ENCODE measurements around the gene ANGPTL7.
"Not testable (repeated sequence)": the region's sequence is repeated elsewhere in the genome, so short reads cannot be mapped to it uniquely, and the experiment has no call there.

The ANGPTL7 gene, protein sequence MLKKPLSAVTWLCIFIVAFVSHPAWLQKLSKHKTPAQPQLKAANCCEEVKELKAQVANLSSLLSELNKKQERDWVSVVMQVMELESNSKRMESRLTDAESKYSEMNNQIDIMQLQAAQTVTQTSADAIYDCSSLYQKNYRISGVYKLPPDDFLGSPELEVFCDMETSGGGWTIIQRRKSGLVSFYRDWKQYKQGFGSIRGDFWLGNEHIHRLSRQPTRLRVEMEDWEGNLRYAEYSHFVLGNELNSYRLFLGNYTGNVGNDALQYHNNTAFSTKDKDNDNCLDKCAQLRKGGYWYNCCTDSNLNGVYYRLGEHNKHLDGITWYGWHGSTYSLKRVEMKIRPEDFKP

GRCh38 chr1:11188858-11189451 is at the start of gene ANGPTL7:
Gene ANGPTL7 (plus strand): TSS chr1:11189355. CDS start chr1:11189580, 225 bp downstream.
- no peak for DNase-seq (ENCODE audit: low spot score)

GRCh38 chr1:11142618-11143391 is 46.4 kb upstream of the ANGPTL7 start:
- DNase-seq (ENCODE audit: low spot score) = no peak

GRCh38 chr1:11143401-11143800 is 45.8 kb upstream of the ANGPTL7 start:
- no peak for DNase-seq (ENCODE audit: low spot score)

- no peak for DNase-seq (ENCODE audit: low spot score)
Measured at GRCh38 chr1:11143907-11144306, 45.2 kb upstream of the ANGPTL7 start.

- DNase-seq (ENCODE audit: low spot score) = no peak
Measured at GRCh38 chr1:11144570-11145256, 44.4 kb upstream of the ANGPTL7 start.

- DNase-seq (ENCODE audit: low spot score) = no peak
Measured at GRCh38 chr1:11145741-11146140, 43.4 kb upstream of the ANGPTL7 start.

DNA sequence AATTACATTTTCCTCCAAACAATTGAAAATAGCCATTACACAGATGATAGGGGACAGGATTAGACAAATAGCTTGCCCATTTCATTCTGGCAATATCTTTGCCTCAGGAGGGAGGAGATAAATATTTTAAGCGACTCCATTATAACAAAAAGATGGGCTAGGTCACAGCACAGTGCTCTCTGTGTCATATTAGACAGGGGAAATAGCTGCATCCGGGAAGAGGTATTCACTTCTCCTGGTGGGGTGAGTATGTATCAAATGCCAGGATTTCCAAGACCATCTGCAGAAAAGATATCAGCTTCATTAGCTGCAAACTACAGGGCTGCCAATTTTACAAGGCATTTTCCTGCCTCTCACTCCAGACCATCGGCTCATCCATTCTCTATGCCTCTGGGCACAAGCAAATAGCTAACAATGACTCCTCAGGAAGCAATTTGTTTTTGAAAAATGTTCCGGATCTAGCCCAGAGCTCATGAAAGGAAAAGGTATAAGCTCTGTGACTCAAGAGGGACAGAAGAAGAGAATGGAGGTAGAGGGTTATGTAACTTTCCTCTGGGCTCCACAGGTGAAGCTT is 41.9 kb upstream of the ANGPTL7 start:
- DNase-seq (ENCODE audit: low spot score) = no peak

DNA sequence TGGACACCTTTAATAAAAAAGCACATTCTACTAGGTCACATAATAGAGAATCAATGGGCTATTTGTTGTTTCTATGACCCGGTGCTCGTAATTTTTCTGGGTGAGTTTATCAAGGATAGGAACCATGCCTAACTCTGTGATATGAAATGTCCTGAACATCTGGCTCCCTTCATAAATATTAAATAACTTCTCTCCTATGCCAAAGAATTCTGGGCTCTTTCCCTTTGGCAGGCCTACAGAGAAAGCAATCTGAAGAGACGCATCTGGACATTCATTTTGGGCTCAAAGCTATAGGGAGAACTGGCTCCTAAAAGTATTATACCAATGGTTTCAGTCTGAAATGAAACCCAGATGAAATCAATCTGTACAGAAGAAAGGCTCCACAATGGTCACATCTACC is 38.8 kb upstream of the ANGPTL7 start:
- no peak for DNase-seq (ENCODE audit: low spot score)

GRCh38 chr1:11151114-11151513 is 38.0 kb upstream of the ANGPTL7 start:
- no peak for DNase-seq (ENCODE audit: low spot score)

DNA sequence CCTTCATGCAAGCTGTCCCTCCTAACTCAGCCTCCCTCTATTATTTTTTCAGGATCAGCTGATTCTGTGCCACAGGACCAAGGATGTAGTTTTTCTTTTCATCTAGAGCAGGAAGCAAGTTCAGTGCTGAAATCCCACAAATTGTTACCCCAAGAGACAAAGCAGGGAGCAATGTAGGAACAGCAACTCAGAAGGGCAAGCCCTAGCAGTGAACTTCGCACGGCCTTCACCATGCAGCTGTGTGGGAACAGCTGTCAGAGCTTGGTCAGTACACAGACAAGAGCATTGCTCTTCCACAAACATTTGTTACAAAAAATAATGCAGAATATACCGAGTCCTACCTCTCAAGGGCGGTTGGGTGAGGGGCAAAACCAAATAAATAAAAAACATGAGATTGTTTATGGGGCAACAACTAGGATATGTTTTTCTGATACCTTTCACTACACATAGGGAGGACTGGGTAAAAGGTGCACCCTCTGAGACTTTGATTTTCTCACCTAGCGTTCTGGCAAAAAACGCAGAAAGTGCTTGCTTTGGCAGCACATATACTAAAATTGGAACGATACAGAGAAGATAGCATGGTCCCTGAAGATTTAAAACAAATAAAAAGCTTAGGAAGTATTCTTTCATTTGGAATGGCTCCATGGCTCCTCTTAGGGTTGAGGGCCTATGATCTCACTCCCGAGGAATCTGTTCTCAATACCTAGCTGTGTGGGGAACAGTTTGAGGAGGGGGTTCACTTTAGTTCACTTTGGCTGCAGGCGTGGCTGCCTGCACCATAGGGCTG is 37.1 kb upstream of the ANGPTL7 start:
- DNase-seq (ENCODE audit: low spot score) = no peak

DNA sequence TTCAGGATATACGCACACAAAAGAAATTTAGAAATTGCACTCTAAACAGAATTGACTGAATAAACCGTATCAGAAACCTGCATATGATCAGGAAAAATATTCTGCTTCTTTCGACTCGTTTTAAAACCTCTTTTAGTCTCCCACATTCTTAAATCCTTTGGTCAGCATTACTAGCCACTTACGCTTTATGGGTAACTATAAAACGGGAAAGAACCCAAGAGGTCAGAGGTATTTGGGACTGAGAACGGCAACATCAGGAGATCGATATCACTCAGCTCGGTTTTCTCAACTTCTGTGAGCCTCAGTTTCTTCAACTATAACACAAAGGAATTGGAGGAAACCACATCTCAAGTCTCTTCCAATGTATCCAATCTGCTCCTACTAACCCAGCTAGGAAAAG is 36.4 kb upstream of the ANGPTL7 start:
- no peak for DNase-seq (ENCODE audit: low spot score)

GRCh38 chr1:11153184-11153583 is 36.0 kb upstream of the ANGPTL7 start:
- no peak for DNase-seq (ENCODE audit: low spot score)

- no peak for DNase-seq (ENCODE audit: low spot score)
Measured at GRCh38 chr1:11156441-11156840, 32.7 kb upstream of the ANGPTL7 start.

- no peak for DNase-seq (ENCODE audit: low spot score)
Measured at GRCh38 chr1:11156963-11157362, 32.2 kb upstream of the ANGPTL7 start.

GRCh38 chr1:11157394-11157793 is 31.8 kb upstream of the ANGPTL7 start:
- DNase-seq (ENCODE audit: low spot score) = no peak

DNA sequence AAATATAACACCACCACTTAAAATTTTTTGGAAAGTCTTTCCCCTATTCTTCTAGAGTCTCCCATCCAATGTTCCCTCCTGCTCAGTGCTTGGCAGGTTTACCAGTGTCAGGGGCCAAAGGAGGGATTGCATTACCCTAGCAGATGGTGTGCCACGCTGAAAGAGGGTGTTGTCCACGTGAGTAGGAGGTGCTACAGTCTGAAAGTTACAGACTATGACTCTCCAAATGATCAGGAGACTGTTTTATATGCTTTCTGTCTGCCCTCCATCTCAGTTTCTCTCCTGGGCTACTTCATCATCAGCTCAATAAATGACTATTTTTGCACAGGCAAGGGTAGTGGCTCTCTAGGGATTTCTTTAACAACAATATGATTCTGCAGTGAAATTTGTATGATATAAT is 31.3 kb upstream of the ANGPTL7 start:
- no peak for DNase-seq (ENCODE audit: low spot score)

DNA sequence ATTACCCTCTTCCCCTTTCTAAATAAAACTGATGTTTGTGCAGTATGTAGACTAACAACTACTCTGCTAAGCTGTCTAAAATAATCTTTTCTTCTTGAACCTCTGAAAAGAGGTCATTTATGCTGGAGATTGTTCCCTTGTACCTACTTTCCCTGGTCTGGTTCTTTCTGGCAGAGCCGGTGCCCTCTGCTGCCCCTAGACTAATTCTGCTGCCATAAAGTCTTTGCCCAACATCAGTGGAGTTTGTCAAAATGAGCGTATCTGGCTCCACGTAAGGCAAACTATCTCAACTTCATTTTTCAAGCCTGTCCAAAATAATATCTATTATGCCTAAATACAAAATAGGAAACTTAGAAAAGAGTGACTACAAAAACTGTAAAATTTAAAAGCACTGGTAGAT is 30.9 kb upstream of the ANGPTL7 start:
- DNase-seq (ENCODE audit: low spot score) = no peak

DNA sequence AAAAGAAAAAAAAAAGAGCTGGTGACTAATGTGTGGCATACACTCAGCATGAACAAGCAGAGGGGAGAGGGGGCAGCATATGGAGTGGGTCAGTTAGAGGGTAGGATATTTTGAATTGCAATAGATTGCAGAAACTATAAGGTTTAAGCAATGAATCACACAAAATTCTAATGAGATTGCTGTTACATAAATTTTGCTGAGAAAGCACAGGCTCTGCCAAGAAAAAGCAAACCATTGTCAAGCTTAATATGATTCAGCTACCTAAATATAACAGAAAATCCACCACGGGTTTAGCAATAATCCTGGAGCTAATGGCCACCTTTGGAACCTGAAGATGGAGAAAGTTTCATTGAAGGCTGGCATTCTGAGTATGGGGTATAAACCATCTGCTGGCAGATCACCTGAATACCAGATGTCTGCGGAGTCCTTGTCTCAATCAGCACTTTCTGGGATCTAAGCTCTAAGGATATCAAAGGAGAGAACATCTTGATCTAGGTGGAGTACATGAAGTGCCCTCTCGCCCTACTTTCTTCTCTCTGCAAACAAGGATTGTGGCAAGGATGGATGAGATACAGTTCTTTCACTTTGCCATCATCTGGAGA is 30.3 kb upstream of the ANGPTL7 start:
- no peak for DNase-seq (ENCODE audit: low spot score)

DNA sequence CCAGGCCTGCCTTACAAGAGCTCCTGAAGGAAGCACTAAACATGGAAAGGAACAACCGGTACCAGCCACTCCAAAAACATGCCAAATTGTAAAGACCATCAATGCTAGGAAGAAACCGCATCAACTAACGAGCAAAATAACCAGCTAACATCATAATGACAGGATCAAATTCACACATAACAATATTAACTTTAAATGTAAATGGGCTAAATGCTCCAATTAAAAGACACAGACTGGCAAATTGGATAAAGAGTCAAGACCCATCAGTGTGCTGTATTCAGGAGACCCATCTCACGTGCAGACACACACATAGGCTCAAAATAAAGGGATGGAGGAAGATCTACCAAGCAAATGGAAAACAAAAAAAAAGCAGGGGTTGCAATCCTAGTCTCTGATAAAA is 26.4 kb upstream of the ANGPTL7 start:
- not testable (repeated sequence) for DNase-seq (ENCODE audit: low spot score)

DNA sequence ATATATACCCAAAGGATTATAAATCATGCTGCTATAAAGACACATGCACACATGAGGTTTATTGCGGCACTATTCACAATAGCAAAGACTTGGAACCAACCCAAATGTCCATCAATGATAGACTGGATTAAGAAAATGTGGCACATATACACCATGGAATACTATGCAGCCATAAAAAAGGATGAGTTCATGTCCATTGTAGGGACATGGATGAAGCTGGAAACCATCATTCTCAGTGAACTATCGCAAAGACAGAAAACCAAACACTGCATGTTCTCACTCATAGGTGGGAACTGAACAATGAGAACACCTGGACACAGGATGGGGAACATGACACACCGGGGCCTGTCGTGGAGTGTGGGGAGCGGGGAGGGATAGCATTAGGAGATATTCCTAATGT is 22.4 kb upstream of the ANGPTL7 start:
- DNase-seq (ENCODE audit: low spot score) = not testable (repeated sequence)

DNA sequence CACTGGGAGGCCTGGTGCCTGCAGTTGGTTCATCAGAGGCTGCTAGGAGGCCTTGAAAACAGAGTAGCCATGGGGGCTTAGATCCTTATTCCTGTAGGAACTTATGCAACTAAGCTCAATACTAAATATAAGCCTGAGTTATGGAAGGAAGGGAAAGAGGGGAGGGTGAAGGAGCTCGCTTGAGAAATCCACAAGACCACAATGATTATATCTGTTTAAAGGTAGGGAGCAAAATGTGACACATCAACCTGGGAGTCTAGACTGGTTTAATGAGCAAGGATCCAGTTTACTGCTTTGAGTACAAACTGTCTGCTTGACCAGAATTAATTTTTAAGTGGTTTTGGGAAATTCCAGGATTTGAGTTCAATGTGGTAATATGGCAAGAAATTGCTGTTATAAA is 20.4 kb upstream of the ANGPTL7 start:
- no peak for DNase-seq (ENCODE audit: low spot score)

Measured in globus pallidus (tissue), 1 donor.